Measurements from ENCODE around the gene MROH2A.

DNA sequence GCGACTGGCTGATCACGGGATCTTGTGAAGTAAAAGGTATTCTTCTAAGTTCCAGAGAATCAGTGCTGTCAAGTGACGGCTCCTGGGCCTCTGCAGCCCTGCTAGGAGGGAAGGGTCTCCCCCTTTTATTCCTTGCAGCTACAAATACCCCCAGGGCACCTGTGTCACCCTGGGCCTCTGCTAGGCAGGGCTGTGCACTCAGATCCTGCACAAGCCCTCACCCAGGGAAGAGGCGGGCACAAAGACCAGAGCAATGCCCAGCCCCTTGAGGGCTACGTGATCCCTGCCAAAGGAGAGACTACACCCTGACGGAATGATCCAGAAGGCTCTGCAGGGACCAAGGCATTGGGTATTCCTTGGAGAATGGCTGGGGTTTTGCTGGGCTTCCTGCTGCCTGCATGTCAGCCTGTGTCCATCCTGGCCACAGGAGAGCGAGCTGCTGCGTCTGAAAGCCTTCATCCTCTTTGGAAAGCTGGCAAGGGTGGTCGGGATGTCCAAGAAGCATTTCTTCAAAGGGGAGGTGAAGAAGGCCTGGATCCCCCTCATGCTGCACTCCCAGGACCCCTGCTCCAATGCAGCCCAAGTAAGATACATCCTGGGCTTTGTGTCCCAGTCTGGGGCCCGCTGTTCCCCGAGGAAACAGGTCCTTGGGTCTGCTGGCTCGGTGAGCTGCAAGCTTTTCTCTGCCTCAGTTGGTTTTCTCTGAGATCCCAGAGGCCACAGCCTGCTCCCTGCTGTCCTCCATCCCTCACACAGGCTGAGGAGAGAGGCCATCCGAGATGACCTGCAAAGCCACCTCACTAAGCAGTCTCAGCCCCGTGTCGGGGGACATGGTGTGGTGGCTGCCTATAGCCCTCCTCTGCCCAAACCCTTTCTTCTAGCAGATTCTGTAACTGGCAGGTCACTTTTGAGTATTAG, 51.3 kb downstream of the MROH2A start:
- TF ChIP-seq, protein P1, sequence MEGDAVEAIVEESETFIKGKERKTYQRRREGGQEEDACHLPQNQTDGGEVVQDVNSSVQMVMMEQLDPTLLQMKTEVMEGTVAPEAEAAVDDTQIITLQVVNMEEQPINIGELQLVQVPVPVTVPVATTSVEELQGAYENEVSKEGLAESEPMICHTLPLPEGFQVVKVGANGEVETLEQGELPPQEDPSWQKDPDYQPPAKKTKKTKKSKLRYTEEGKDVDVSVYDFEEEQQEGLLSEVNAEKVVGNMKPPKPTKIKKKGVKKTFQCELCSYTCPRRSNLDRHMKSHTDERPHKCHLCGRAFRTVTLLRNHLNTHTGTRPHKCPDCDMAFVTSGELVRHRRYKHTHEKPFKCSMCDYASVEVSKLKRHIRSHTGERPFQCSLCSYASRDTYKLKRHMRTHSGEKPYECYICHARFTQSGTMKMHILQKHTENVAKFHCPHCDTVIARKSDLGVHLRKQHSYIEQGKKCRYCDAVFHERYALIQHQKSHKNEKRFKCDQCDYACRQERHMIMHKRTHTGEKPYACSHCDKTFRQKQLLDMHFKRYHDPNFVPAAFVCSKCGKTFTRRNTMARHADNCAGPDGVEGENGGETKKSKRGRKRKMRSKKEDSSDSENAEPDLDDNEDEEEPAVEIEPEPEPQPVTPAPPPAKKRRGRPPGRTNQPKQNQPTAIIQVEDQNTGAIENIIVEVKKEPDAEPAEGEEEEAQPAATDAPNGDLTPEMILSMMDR (IDR thresholded peaks at IDR 0.05) = no peak
- no peak for TF ChIP-seq POLR2A (IDR thresholded peaks at IDR 0.05)

All from heart left ventricle (tissue), 13 donors.